ENCODE results near the gene STAU1. TPM values are rescaled to one million over a fixed set of nuclear protein-coding genes. Genes with fewer than 3 reads are reported as not detected.

The STAU1 gene
- total RNA-seq, 1 donor from 2014 or later, result 115 TPM

- Mint-ChIP-seq H3K27me3 (ENCODE audit: unreplicated experiment) (peaks cover 3% of the 10 kb centered on the region), H3K36me3 (ENCODE audit: low read depth, unreplicated experiment) (peaks cover 55% of the 10 kb centered on the region), H3K27ac (ENCODE audit: unreplicated experiment) (no peak overlapping the region), H3K9me3 (ENCODE audit: unreplicated experiment) (no peaks in the 10 kb centered on the region), H3K4me3 (ENCODE audit: unreplicated experiment) (no peak overlapping the region), H3K4me1 (ENCODE audit: unreplicated experiment) (no peaks in the 10 kb centered on the region)
- TF ChIP-seq CTCF (IDR thresholded peaks at IDR 0.05; ENCODE audit: unreplicated experiment), result no peak
- DNase-seq (ENCODE audit: low spot score), result no peak
These were observed 45.1 kb upstream of the STAU1 start for GRCh38 chr20:49233226-49233625.

GRCh38 chr20:49231471-49231870 is 43.3 kb upstream of the STAU1 start:
- H3K27me3 Mint-ChIP-seq (ENCODE audit: unreplicated experiment), result peaks cover 1% of the 10 kb centered on the region
- no peak for TF ChIP-seq CTCF (IDR thresholded peaks at IDR 0.05; ENCODE audit: unreplicated experiment)
- H3K9me3 Mint-ChIP-seq (ENCODE audit: unreplicated experiment), result no peaks in the 10 kb centered on the region
- H3K27ac Mint-ChIP-seq (ENCODE audit: unreplicated experiment), result no peak overlapping the region
- no peak overlapping the region for H3K4me3 Mint-ChIP-seq (ENCODE audit: unreplicated experiment)
- DNase-seq (ENCODE audit: low spot score), result no peak
- H3K36me3 Mint-ChIP-seq (ENCODE audit: low read depth, unreplicated experiment), result peaks cover 50% of the 10 kb centered on the region
- no peaks in the 10 kb centered on the region for H3K4me1 Mint-ChIP-seq (ENCODE audit: unreplicated experiment)

- Mint-ChIP-seq H3K27me3 (ENCODE audit: unreplicated experiment) (peaks cover 3% of the 10 kb centered on the region), H3K36me3 (ENCODE audit: low read depth, unreplicated experiment) (peaks cover 52% of the 10 kb centered on the region), H3K27ac (ENCODE audit: unreplicated experiment) (no peak overlapping the region), H3K4me1 (ENCODE audit: unreplicated experiment) (no peaks in the 10 kb centered on the region), H3K4me3 (ENCODE audit: unreplicated experiment) (no peak overlapping the region), H3K9me3 (ENCODE audit: unreplicated experiment) (no peaks in the 10 kb centered on the region)
- no peak for DNase-seq (ENCODE audit: low spot score)
- TF ChIP-seq CTCF (IDR thresholded peaks at IDR 0.05; ENCODE audit: unreplicated experiment), result no peak
These were observed 42.5 kb upstream of the STAU1 start for GRCh38 chr20:49230561-49231133.

GRCh38 chr20:49230021-49230420 is 41.9 kb upstream of the STAU1 start:
- Mint-ChIP-seq H3K27ac (ENCODE audit: unreplicated experiment) (no peak overlapping the region), H3K9me3 (ENCODE audit: unreplicated experiment) (no peaks in the 10 kb centered on the region), H3K4me1 (ENCODE audit: unreplicated experiment) (no peaks in the 10 kb centered on the region), H3K4me3 (ENCODE audit: unreplicated experiment) (no peak overlapping the region), H3K27me3 (ENCODE audit: unreplicated experiment) (peaks cover 3% of the 10 kb centered on the region), H3K36me3 (ENCODE audit: low read depth, unreplicated experiment) (peaks cover 52% of the 10 kb centered on the region)
- no peak for DNase-seq (ENCODE audit: low spot score)
- TF ChIP-seq CTCF (IDR thresholded peaks at IDR 0.05; ENCODE audit: unreplicated experiment), result no peak

GRCh38 chr20:49229381-49229780 is 41.2 kb upstream of the STAU1 start:
- Mint-ChIP-seq H3K4me3 (ENCODE audit: unreplicated experiment) (no peak overlapping the region), H3K27me3 (ENCODE audit: unreplicated experiment) (peaks cover 3% of the 10 kb centered on the region), H3K4me1 (ENCODE audit: unreplicated experiment) (no peaks in the 10 kb centered on the region), H3K36me3 (ENCODE audit: low read depth, unreplicated experiment) (peaks cover 50% of the 10 kb centered on the region), H3K27ac (ENCODE audit: unreplicated experiment) (peak overlapping the region; percentile 64), H3K9me3 (ENCODE audit: unreplicated experiment) (no peaks in the 10 kb centered on the region)
- TF ChIP-seq CTCF (IDR thresholded peaks at IDR 0.05; ENCODE audit: unreplicated experiment), result no peak
- DNase-seq (ENCODE audit: low spot score), result no peak
